Skeletal muscle cell (primary cell): ENCODE results near the gene ZNHIT2.
"Not testable (repeated sequence)": the region's sequence is repeated elsewhere in the genome, so short reads cannot be mapped to it uniquely, and the experiment has no call there.

Experiments
- DNase-seq: peaks from one replicate; pipeline ENCODE4 v3.0.0-alpha.2; 2010; ENCODE audit warnings: low read depth
- H3K4me3 ChIP-seq: 2 replicates; pipeline ENCODE4 v1.5.1; 2011; ENCODE audit warnings: low read depth, mild to moderate bottlenecking, control low read depth, low read length, moderate library complexity

ZNHIT2 gene

DNA sequence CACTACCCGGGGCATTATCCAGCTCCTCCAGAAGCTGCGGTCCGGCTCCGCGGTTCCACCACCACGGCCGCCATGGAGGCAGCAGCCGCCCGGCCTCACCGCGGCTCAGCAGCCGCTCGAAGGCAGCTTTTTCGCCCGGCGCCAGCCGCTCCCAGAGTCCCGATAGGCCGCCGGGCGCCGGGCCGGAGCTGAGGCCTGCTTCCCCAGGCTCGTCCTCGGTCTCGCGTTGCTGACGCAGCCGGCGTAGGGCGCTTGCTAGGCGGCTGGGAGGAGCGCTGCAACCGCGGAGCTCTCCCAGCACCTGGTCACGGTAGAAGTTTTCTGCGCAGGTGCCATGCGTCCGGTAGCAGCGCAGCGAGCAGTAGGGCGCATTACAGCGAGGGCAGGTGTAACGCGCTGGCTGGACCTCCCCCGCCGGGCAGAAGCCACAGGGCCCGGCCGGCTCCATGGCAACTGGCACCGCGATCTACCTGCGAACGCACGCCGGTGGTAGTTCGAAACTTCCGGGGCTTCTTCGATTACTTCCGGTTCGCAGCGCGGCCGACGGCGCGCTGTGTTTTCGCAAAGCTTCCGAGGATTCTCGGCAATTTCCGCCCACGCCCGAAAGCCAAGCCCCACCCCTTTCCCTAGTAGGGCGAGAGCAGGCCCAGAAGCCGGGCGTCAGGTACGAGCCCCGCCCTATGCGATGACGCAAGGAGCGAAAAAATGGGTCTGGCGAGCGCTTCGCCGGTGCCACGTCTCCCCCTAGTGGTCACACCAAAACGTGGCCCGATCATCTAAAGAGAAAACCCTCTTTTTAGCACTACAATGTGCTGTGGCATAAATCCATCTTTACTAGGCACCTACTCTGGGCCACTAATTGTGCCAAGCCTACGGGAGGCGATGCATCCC lies at the start of gene ZNHIT2:
TSS of gene ZNHIT2 (minus strand) at position 496 of the 891 bp plus-strand sequence. CDS start at position 448, 48 bp downstream.
- peak; percentile 92 for DNase-seq
- H3K4me3 ChIP-seq: peak within 1 kb of the TSS; percentile 79

- no peak for DNase-seq
- no peak overlapping the region for H3K4me3 ChIP-seq
Observed at GRCh38 chr11:65166893-65167292, 49.4 kb upstream of the ZNHIT2 start.

- no peak for DNase-seq
- H3K4me3 ChIP-seq: no peak overlapping the region
Observed at GRCh38 chr11:65165410-65166317, 48.2 kb upstream of the ZNHIT2 start.

DNA sequence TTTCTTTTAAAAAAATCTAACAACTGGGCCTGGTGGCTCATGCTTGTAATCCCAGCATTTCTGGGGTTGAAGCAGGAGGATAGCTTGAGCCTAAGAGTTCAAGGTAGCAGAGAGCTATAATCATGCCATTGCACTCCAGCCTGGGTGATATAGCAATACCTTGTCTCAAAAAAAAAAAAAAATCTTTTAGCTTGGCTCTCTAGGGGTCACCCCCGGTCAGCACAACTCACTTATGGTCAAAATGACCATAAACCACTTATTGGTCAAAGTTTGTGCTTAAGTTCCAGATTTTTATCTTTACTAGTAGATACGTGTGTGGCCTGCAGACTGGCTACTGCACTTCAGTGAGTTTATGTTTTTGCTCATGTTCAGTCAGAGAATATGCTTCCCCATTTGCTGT lies 46.2 kb upstream of the ZNHIT2 start:
- no peak for DNase-seq

DNA sequence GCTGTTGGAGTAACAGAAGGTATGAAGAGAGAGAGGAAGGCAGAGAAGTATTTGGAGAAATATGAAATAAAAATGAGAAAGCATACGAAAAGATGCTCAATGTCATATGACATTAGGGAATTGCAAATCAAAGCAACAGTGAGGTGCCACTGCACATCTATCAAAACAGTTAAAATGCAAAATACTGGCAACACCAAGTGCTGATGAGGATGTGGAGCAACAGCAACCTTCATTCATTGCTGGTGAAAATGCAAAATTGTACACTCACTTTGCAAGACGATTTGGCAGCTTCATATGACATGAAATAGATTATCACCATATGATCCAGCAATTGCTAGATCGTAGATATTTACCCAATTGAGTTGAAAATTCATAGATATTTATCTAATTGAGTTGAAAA lies 43.1 kb upstream of the ZNHIT2 start:
- DNase-seq: no peak
- H3K4me3 ChIP-seq: no peak overlapping the region

More for the DNA sequence above, 46.2 kb upstream of the ZNHIT2 start:
- no peak overlapping the region for H3K4me3 ChIP-seq

DNA sequence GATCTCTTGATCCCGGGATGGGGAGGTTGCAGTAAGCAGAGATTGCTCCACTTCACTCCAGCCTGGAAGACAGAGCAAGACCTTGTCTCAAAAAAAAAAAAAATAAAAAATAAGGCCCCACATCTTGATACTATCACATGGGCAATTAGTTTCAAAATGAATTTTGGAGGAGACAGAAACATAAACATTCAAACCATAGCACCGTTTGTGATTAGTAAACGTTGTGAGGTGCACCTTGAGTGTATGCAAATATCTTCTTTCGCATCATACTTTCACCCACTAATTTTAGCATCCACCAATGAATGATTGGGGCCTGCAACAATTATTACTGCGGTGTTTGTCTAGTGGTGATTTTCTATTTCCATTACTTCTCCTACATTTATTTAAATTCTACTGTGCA lies 41.5 kb upstream of the ZNHIT2 start:
- no peak for DNase-seq
- no peak overlapping the region for H3K4me3 ChIP-seq

DNA sequence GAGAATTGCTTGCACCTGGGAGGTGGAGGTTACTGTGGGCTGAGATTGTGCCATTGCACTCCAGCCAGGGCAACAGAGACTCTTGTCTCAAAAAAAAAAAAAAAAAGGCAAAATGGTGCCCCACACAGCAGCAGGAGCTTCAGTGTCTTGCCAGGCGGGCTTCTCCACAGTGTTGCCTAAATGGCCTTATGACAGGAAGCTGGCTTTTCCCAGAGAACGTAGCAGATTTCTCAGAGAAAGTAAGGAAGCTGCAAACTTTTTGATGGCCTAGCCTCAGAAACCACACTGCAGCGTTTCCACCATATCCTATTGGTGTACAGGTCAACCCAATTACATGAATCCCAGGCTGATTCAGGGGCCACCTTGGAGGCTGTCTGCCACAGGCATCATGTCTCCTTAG lies 39.8 kb upstream of the ZNHIT2 start:
- DNase-seq: no peak
- H3K4me3 ChIP-seq: no peak overlapping the region

DNA sequence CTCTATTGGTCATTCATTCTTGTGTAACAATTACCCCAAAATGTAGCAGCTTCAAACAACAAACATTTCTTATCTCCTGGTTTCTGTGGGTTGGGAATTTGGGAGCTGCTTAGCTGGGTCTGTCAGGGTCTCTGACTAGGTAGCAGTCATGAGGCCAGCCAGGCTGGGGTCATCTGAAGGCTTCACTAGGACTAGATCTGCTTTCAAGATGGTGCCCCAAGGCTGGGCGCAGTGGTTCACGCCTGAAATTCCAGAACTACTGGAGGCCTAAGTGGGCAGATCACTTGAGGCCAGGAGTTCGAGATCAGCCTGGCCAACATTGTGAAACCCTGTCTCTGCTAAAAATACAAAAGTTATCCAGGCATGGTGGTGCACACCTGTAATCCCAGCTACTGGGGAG lies 39.4 kb upstream of the ZNHIT2 start:
- no peak for DNase-seq
- no peak overlapping the region for H3K4me3 ChIP-seq

DNA sequence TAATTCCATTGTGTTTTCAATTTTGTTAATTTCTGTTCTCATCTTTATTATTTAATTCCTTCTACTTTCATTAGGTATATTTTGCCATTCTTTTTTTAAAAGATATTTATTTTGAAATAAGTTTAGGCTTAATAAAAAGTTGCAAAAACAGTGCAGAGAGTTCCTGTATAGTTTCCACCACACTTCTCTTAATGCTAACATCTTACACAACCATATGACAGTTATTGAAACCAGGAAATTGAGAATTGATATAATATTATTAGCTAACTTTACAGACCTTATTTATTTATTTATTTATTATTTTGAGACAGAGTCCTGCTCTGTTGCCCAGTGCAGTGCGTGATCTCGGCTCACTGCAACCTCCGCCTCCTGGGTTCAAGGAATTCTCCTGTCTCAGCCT lies 38.8 kb upstream of the ZNHIT2 start:
- no peak for DNase-seq
- H3K4me3 ChIP-seq: no peak overlapping the region

DNA sequence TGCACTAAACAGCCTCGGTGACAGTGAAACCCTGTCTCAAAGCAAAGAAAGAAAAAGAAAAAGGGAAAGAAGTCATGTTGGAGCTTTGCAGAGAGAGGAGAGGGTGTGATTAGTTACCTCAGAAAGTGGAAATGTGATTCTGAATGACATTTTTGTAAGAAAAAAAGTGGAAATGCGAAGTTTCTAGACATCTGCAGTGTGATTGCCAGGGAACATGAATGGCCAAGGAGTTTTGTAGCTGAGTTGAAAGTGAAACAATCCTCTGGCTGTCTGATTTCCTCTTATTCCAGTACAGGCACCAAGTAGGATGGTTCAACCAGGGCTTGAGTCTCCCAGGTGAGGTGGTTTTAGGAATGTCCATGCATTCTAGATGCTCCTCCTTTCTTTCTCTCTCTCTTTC lies 34.6 kb upstream of the ZNHIT2 start:
- H3K4me3 ChIP-seq: no peak overlapping the region
- DNase-seq: no peak

DNA sequence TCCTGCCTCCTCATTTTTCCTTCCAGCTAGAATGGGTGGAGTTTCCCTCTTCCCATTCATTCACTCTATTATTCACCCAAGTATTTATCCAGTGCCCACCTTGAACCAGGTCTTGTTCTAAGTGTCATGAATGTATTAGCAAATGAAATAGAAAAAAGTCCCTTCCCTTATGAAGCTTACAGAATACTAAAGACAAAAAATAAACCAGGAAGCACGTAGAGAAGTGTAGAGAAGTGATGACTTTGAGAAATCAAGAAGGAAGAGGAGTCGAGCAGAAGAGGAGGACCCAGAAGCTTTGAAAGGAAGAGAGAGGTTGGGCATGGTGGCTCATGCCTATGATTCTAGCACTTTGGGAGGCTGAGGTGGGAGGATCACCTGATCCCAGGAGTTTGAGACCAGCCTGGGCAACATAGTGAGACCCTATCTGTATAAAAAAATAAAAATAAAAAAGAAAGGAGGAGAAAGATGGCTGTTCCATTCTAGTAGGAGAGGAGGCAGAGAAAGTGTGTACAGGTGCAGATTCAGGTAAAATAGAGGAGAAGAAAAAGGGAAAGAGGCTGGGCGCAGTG lies 33.9 kb upstream of the ZNHIT2 start:
- no peak for DNase-seq
- H3K4me3 ChIP-seq: no peak overlapping the region

DNA sequence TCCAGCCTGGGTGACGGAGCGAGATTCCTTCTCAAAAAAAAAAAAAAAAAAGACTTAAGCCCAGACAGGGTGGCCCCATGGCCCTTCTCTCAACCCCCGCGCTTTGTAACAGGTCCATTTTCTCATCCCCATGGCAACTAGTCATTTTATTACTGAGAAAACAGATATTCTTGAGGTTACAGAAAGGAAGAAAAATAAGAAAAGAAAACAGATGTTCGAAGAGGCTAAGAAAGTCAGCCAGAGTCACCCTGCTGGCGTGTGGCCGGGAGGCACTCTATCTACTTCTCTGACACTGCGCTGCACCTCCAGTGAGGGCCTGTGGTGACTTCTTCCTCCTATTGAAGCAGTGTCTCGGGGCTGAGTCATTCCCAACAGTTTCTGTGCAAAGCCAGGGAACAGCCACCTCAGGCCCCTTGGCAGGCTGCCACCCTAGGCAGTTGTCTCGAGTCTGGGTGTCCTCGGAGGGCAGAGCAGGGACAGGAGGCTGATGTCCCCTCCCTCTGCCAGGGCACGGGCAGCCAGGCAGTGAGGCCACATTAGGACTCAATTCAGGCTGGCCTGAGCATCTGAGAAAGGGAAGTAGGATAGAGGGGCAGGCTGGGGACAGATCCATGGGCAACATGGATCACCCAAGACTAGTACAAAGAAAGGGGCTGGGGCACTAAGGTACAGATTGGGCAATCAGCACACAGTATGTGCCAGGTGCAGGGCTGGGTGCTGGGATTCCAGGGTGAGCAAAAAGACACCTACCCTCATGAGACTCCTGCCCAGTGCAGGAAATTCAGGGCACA lies 33.2 kb upstream of the ZNHIT2 start:
- DNase-seq: peak; percentile 47
- no peak overlapping the region for H3K4me3 ChIP-seq

- DNase-seq, H3K4me3 ChIP-seq: not testable (repeated sequence)
Observed at GRCh38 chr11:65150131-65150508, 32.6 kb upstream of the ZNHIT2 start.

GRCh38 chr11:65148657-65149056 lies 31.2 kb upstream of the ZNHIT2 start:
- no peak overlapping the region for H3K4me3 ChIP-seq
- DNase-seq: no peak

- H3K4me3 ChIP-seq: no peak overlapping the region
Observed at GRCh38 chr11:65147352-65148075, 30.0 kb upstream of the ZNHIT2 start.

DNA sequence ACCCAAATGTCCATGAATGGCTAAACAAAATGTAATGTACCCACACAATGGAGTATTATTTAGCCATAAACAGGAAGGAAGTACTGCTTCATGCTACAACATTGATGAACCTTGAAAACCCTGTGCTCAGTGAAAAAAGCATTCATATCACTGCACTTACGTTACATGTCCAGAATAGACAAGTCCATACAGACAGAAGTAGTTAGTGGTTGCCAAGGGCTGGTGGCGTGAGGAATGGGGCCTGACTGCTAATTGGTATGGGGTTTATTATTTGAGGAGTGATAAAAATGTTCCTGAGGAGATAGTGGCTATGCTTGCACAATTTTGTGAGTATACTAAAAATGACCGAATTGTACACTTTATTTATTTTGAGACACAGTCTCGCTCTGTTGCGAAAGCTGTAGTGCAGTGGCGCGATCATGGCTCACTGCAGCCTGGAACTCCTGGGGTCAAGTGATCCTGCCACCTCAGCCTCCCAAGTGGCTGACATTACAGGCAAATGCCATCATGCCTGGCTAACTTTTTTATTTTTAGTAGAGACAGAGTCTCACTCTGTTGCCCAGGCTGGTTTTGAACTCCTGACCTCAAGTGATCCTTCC lies 24.5 kb upstream of the ZNHIT2 start:
- DNase-seq: no peak
- no peak overlapping the region for H3K4me3 ChIP-seq

More at GRCh38 chr11:65147352-65148075, 30.0 kb upstream of the ZNHIT2 start:
- no peak for DNase-seq

- DNase-seq: no peak
Observed at GRCh38 chr11:65136515-65137096, 19.1 kb upstream of the ZNHIT2 start.

GRCh38 chr11:65135633-65136145 lies 18.2 kb upstream of the ZNHIT2 start:
- DNase-seq: no peak
- H3K4me3 ChIP-seq: peak overlapping the region; percentile 95

More at GRCh38 chr11:65136515-65137096, 19.1 kb upstream of the ZNHIT2 start:
- H3K4me3 ChIP-seq: no peak overlapping the region
